CD4-positive, alpha-beta T cell treated with Interleukin-1 beta for 1 hour (primary cell): ENCODE data around the gene RPH3AL.
"Not testable (repeated sequence)": the region's sequence is repeated elsewhere in the genome, so short reads cannot be mapped to it uniquely, and the experiment has no call there.

Experiments used
- DNase-seq, 2 donors: peaks; one replicate each; pipeline ENCODE4 v3.0.0-alpha.2; 2020 to 2022

RPH3AL gene

GRCh38 chr17:258906-259305 lies 93.7 kb downstream of the RPH3AL start:
- DNase-seq, result no peak

DNA sequence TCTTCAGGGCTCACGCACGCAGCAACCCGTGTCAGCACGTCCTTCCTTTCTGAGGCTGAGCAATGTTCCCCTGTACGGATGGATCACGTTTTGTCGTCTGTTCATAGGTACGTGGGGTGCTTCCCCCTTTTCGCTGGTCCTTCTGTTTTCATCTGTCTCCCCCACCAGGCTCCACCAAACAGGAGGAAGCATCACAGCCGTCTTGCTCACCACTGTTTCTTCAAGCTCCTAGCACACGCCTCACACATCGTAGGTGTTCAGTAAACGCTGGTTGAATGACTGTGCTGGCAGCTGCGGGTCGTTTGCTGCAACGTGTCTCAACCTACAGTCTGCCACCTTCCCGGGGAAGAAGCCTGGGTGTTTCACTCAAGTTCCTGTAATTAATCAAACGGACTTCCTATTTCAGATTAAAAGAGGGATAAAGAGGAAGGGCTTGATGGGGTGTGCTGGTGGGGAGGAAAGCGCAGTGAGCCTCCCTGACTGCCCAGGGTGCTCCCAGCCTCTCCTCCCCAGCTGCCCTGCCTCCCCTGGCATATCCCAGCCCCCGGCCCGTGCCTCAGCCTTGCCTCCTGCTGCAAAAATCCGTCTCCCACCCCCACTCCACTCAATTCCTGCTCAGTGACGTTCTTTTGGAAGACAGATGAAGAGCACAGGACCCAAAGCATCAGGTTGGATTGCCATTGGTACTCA lies 94.4 kb downstream of the RPH3AL start:
- DNase-seq, result no peak

DNA sequence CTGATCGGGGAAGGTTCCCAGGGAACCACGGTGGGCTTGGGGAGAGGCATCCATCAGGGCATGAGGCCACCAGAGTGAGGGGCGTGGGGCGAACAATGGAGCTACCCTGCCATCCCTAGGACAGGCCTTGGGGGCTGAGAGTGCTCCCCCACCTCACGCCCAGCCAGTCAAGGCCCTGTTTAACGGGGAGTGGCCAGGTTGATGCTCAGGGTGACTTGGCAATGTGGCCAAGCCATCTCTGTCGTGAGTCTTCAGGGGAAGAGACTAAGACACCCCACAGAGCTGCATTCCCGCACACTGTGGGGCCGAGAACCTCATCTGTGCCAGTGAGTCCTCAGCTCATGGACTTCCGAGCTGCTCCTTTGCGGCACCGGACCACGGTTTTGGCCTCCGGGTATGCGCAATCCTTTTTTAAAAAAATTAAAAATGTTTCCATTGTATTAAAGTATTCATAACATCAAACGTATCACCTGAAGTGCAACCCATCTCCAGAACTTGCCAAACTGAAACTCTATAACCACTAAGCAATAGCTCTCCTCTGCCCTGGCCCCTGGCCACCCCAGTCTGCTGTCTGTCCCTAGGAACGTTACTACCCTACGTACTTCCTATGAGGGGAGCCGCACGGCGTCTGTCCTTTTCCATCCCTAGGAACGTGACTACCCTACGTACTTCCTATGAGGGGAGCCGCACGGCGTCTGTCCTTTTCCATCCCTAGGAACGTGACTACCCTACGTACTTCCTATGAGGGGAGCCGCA lies 99.3 kb downstream of the RPH3AL start:
- DNase-seq, result no peak

DNA sequence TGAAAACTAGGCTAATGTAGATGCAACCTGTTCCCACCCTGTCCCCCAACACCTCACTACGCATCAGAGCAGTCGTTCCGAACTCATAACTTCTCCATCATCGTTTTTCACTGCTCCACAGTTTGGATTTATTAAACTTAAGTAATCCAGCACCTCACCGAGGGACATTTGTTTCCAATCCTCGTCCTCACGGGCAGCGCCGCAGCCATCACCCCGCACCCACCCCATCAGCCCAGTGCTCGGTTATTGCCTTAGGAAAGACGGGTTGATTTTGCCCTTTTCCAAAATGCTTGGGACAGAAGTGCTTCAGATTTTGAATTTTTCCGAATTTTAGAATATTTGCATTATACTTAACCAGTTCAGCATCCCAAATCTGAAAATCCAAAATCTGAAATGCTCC lies 100.2 kb downstream of the RPH3AL start:
- no peak for DNase-seq

GRCh38 chr17:251531-251930 lies 101.1 kb downstream of the RPH3AL start:
- DNase-seq, result no peak

DNA sequence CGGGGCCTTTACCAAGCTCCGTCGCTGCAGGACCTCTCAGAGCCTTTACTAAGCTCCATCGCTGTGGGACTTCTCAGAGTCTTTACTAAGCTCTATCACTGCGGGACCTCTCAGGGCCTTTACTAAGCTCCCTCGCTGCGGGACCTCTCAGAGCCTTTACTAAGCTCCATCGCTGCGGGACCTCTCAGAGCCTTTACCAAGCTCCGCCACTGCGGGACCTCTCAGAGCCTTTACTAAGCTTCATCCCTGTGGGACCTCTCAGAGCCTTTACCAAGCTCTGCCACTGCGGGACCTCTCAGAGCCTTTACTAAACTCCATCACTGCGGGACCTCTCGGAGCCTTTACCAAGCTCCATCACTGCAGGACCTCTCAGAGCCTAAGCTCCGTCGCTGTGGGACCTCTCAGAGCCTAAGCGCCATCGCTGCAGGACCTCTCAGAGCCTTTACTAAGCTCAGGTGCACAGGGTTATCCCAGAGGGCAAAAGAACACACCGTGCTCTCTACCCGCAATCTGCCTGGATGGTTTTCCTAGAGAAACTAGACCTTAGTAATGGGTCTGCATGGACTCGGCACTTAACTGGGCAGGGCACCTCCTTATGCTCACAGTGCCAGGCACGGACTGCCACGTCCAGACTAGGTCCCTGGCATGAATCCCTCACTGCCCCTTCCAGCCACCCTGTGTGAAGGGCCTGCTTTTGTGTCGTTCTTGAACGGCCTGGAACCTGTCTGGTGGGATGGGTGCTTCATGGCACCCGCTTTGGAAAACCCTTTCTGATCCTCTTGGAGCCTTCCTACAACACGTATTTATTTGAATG lies 101.9 kb downstream of the RPH3AL start:
- DNase-seq, result no peak

DNA sequence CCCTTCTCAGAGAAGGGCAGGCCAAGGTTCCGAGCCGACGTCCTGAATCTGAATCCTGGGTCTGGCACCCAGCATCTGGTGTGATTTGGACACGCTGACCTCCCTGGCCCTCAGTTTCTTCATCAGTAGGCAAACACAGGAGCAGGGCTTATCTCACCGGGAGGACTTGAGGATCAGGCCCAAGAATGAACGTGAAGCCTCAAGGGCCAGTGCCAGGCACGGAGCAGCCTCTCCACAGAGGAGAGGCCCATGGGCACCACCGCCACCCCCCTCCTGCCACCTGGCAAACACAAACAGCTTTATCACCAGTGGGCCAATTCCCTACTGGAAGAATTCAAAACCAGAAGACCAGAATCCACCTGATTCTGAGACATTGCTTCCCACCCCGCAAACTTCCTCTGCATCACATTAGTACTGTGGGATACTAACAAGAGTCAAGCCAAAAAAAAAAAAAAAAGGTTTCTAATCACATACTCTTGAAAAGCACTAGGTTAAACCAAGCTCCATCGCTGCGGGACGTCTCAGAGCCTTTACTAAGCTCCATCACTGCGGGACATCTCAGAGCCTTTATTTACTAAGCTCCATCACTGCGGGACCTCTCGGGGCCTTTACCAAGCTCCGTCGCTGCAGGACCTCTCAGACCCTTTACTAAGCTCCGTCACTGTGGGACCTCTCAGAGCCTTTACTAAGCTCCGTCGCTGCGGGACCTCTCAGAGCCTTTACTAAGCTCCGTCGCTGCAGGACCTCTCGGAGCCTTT lies 103.2 kb downstream of the RPH3AL start:
- DNase-seq, result no peak

GRCh38 chr17:248337-249235 lies 104.0 kb downstream of the RPH3AL start:
- DNase-seq, result no peak

DNA sequence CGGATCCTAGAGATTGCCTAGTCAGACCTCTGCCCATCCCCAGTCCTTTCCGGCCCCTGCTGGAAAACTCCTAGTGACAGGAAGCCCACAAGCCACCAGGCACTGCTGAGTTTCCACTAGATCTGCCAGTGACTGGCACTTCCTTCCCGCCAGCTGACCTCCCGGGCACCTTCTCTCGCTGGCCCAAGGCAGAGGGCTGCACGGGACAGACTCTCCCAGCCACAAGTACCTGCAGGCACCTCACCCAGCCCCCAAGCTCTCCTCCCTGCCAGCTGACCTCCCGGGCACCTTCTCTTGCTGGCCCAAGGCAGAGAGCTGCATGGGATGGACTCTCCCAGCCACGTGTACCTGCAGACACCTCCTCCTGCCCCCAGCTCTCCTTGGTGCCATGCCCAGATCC lies 104.8 kb downstream of the RPH3AL start:
- DNase-seq, result no peak

DNA sequence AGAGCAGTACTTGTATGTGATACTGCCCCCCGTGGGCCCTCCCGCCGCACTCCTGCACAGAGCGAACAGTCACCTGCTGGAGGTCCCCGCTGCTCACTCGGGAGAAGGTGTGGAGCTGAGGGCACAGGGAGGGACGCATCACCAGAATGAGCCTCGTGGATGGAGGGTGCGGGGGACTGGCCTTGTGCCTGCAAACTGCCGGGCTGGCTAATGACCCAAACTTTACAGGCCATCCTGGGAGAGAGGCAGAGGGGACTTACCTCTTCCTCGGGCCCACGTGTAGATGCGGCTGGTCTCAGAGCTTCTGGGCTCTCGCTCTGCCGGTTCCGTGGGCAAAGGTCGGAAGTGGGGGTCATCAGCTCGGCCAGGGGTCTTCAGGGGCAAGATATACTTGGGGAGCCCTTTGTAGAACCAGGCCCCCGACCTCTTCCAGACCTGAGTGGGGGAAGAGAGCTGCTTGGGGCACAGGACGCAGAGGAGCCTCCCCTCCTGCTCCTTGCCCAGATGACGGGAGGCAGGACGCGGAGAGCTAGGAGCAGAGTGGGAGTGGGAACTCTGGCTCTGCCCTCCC lies 105.7 kb downstream of the RPH3AL start:
- no peak for DNase-seq

GRCh38 chr17:246226-246625 lies 106.4 kb downstream of the RPH3AL start:
- DNase-seq, result no peak

DNA sequence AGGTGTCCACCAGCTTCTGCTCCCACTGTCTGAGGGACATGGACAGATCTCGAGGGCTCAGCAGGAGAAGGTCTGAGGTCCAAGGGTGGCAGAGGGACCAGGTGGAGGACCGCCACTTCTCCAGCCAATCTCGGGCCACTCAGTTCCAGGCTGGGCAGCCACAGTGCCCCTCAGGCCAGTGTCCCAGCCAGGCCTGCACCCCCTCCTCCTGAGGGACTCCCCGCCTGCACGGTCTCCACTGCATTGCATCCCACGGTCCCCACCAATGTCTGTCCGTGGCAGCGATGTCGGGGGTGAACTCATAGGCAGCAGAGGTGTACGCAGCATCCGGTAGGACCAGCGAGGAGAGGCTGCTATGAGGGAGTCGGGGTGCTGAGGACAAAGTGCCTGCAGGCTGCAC lies 107.0 kb downstream of the RPH3AL start:
- DNase-seq, result no peak

- DNase-seq, result no peak
Measured at GRCh38 chr17:245020-245419, 107.6 kb downstream of the RPH3AL start.

DNA sequence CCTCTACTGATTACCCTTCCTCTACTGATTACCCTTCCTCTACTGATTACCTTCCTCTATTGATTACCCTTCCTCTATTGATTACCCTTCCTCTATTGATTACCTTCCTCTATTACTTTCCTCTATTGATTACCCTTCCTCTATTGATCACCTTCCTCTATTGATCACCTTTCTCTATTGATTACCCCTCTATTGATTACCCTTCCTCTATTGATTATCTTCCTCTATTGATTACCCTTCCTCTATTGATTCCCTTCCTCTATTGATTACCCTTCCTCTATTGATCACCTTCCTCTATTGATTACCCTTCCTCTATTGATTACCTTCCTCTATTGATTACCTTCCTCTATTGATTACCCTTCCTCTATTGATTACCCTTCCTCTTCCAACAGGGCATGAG lies 108.7 kb downstream of the RPH3AL start:
- DNase-seq, result not testable (repeated sequence)

- DNase-seq, result no peak
Measured at GRCh38 chr17:238964-239259, 113.7 kb downstream of the RPH3AL start.

DNA sequence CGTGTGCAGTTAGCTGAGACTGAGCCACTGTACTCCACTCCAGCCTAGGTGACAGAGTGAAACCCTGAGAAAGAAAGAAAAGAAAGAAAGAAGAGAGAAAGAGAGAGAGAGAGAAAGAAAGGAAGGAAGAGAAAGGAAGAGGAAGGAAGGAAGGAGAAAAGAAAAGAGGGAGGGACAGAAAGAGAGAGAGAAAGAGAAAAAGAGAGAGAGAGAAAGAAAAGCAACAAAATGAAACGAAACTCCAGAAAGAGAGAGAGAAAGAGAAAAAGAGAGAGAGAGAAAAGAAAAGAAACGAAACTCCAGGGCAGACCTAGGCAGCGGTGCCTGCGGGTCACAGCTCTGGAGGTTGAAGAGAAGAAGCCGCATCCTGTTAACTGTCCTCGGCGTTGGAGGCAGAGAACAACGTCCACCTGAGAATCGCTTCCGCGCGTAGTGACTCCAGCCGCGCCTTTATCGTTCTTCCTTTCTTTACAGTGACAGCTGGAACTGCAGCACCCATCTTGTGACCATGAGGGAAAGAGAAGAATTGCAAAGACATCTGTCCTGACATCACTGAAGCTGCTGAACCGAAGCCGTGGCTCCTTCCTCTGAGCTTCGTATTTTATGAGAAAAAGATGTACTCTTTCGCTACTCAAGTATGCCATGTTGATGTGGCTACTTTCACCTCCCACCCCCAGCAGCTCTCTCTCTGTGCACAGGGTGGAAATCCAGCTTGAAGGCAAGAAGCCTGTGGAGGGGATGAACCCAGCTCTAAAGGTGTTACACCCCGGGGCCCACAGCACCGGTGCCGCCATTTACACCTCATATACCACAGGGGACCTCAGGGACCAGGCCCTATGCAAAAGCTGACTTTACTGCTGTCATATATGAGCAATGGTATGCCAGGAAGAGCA lies 114.3 kb downstream of the RPH3AL start:
- DNase-seq, result no peak

- no peak for DNase-seq
Measured at GRCh38 chr17:237406-237955, 115.1 kb downstream of the RPH3AL start.

DNA sequence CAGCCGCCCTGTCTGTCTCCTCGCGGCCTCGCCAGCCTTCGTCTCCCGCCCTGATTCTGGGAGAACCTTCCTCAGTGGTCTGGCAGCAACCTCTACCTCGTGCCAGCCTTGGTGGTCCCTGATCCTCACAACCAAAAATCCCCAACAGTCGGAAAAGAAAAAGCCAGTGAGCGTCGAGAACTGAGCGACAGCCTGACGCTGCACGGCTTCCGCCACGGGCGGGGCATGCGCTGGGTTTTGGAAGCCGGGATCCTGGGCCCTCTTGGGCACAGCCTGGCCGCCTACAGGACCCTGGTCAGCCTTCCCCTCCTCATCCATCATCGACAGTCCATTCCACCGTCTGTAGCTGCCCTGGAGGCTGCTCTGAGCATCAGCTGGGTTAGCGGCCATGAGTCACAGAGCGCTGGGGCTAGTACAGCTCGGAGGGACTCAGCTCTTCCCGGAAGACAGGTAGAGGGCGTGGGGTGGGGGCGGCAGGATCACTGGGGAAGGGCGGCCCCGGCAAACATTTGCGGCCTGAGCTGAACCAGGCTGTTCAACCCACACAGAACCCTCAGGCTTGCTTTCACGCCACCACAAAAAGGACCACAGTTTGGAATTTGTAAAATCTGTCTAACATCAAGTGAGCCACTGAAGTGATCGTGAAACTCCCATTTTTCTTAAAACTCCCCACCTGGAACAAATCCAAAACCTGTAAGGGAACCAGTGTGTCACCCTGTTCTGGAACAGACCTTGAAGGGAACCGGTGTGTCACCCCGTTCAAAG lies 115.8 kb downstream of the RPH3AL start:
- no peak for DNase-seq

GRCh38 chr17:235831-236640 lies 116.6 kb downstream of the RPH3AL start:
- DNase-seq, result no peak
